Hepatocyte (in vitro differentiated cells): ENCODE data around the gene SLC6A3.

Source experiments
- CTCF ChIP-seq: fragments of 200-600 bp; sonication (generic); IDR thresholded peaks from 2 replicates; pipeline ENCODE4 v1.5.1; 2016; ENCODE audit warnings: antibody characterized with exemption, mild to moderate bottlenecking; ENCODE audit not compliant: poor library complexity
- EZH2 ChIP-seq: fragments of 200-600 bp; sonication (generic); IDR thresholded peaks from 2 replicates; pipeline ENCODE4 v1.6.1; 2016; ENCODE audit warnings: antibody characterized with exemption, mild to moderate bottlenecking, borderline replicate concordance
- EZH2phosphoT487 ChIP-seq: fragments of 200-600 bp; sonication (generic); IDR thresholded peaks from one replicate; pipeline ENCODE4 v1.6.1; 2018; ENCODE audit warnings: antibody characterized with exemption, mild to moderate bottlenecking, low read depth, moderate library complexity; ENCODE audit not compliant: unreplicated experiment, severe bottlenecking

- TF ChIP-seq CTCF, result no peak
- TF ChIP-seq EZH2, result no peak
- TF ChIP-seq EZH2phosphoT487, result no peak
These were observed 33.1 kb downstream of the SLC6A3 start for GRCh38 chr5:1412163-1412562.
